GM12865 (cell line): ENCODE measurements around the gene EBF3.

Source experiments
- DNase-seq: peaks from one replicate; pipeline ENCODE4 v3.0.0; 2010; ENCODE audit warnings: low read depth
- H3K4me3 ChIP-seq: 2 replicates; pipeline ENCODE4 v1.5.1; 2011; ENCODE audit warnings: mild to moderate bottlenecking, low read depth, low read length, control low read depth
- TF ChIP-seq, protein P1 (sequence below): IDR thresholded peaks from 2 replicates; pipeline ENCODE4 v1.5.1; 2011; ENCODE audit warnings: low read length, control low read depth, low read depth, inconsistent platforms; ENCODE audit not compliant: insufficient read depth; ENCODE audit errors: missing control alignments

The EBF3 gene

DNA sequence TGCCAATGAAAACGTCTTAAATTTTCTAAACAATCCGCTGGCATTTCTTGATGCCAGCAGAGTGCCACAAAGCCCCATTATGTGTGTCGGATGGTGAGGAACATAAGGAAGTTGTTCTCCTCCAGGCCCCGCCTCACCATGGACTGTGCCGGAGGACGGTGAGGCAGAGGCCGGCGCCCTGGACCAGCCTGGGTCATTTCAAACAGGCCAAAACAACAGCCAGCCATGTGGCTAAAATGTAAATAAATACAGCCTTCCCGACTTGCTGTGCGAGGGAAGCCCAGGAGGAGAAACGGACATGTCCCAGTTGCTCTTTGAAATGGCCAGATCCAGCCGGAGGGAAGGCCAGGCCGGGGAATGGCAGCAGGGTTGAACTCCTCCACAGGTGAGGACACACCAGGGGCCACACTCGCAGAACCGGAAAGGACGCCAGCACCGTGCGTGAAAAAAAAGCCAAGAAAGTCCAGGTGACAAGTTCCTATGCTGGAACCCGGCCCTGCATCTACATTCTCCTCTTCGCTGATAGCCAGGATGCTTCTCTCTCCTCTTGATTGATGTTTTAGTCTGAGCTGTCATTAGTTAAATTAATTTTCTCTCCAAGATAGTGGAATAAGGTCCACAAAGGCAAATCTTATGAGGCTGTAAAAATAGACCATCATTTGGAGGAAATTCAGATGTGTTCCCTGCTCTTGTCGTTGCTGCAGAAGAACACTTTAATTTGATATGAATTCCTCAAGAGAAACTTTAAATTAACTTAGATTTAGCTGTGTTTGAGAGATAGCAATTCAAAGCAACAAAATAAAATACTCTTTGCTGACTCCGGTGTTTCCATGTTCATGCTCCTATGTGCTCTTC, 64.6 kb downstream of the EBF3 start:
- TF ChIP-seq, protein P1, sequence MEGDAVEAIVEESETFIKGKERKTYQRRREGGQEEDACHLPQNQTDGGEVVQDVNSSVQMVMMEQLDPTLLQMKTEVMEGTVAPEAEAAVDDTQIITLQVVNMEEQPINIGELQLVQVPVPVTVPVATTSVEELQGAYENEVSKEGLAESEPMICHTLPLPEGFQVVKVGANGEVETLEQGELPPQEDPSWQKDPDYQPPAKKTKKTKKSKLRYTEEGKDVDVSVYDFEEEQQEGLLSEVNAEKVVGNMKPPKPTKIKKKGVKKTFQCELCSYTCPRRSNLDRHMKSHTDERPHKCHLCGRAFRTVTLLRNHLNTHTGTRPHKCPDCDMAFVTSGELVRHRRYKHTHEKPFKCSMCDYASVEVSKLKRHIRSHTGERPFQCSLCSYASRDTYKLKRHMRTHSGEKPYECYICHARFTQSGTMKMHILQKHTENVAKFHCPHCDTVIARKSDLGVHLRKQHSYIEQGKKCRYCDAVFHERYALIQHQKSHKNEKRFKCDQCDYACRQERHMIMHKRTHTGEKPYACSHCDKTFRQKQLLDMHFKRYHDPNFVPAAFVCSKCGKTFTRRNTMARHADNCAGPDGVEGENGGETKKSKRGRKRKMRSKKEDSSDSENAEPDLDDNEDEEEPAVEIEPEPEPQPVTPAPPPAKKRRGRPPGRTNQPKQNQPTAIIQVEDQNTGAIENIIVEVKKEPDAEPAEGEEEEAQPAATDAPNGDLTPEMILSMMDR = no peak
- no peak for DNase-seq
- no peak overlapping the region for H3K4me3 ChIP-seq

GRCh38 chr10:129898706-129899268, 65.3 kb downstream of the EBF3 start:
- H3K4me3 ChIP-seq = no peak overlapping the region
- DNase-seq = no peak
- TF ChIP-seq, protein P1 = no peak

- TF ChIP-seq, protein P1 = no peak
- DNase-seq = no peak
- H3K4me3 ChIP-seq = no peak overlapping the region
Measured at GRCh38 chr10:129897871-129898626, 66.0 kb downstream of the EBF3 start.

GRCh38 chr10:129896860-129897200, 67.2 kb downstream of the EBF3 start:
- no peak for DNase-seq

DNA sequence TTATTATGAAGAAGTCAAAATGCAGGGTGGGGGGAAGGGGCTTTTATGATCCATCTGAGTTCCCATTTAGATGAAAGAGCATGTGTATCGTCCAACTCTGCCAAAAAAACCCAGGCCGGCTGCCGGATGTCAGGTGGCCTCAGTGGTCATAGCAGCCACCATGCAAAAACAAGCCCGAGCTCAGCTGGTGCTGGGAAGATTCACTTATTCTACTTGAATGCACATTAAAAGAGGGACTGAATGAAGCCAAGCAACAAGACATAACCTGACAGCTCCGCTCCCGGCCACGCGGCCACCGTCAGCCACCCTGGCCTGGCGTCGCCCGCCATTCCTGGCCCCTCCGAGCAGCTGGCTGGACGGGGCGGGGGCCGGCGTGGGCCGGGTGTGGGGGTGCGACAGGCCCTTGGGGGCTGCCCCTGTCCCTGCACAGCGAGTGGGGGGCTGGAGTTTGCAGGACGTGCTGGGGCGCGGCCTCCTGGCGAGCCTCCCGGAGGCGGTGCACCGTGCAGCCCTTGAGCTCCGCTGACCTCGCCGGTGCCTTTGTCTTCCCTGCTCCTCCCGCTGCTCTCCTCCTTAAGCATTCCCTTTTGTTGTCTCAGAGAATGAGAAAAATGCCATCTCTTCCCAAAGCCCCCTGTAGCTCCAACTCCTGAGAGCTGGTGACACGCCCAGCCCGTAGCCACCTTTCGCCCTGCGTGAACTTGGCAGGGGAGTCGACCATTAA, 67.8 kb downstream of the EBF3 start:
- H3K4me3 ChIP-seq = no peak overlapping the region
- DNase-seq = no peak
- TF ChIP-seq, protein P1 = no peak

More at GRCh38 chr10:129896860-129897200, 67.2 kb downstream of the EBF3 start:
- H3K4me3 ChIP-seq = no peak overlapping the region
- TF ChIP-seq, protein P1 = no peak

DNA sequence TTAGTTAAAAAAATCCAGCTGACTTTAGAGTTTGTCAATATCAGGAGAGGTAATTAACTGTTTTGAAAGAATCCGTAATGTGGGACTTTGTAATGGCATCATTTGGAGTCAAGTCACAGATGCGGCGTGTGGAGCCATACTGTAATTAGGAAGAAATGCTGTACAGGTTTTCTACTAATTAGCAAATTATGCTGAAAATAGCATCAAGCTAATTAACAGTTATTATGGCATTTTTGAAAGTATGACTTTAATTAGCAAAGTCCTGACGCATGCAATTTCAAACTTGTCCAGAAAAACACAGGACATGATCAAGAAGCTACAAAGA, 68.3 kb downstream of the EBF3 start:
- TF ChIP-seq, protein P1 = no peak
- H3K4me3 ChIP-seq = no peak overlapping the region
- no peak for DNase-seq
